ENCODE data around the gene WDR31. TPM values are rescaled to one million over a fixed set of nuclear protein-coding genes. Genes with fewer than 3 reads are reported as not detected.

The WDR31 gene
- total and polyA plus RNA-seq, 2 experiments from 2014 or later = 0.97 to 3.1 TPM

DNA sequence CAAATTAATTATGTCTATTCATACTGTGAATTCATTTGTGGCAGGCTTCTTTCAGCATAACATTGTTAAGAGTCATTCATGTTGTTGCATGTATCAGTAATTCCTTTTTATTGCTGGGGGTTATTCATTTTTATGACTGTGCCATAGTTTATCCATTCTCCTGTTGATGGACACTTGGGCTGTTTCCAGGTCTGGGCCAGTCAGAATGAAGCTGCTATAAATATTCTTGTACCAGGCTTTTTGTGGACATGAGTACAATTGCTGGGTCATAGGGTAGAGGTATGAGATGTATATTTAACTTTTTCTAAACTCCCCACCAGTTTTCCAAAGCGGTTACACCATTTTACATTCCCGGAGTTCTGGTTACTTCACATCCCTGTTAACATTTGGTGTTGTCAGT, 51.0 kb downstream of the WDR31 start:
- no peak for DNase-seq
- Histone ChIP-seq H3K27me3 (replicated peaks; ENCODE audit: insufficient read depth) (no peaks in the 10 kb centered on the region), H2AFZ (no peak overlapping the region), H3K79me2 (ENCODE audit: insufficient read depth) (no peaks in the 10 kb centered on the region; the same call in 1 of the 2 replicates), H3K4me2 (ENCODE audit: unreplicated experiment) (no peak overlapping the region), H4K20me1 (ENCODE audit: insufficient read depth) (no peaks in the 10 kb centered on the region), H3K36me3 (ENCODE audit: low read depth) (peaks cover 76% of the 10 kb centered on the region), H3K9ac (no peak overlapping the region), H3K9me2 (ENCODE audit: insufficient read depth) (no peaks in the 10 kb centered on the region), H3F3A (ENCODE audit: insufficient read depth) (peaks cover 36% of the 10 kb centered on the region), H3K27ac (no peak overlapping the region), H3K9me3 (ENCODE audit: low read depth) (no peaks in the 10 kb centered on the region), H3K4me1 (ENCODE audit: insufficient read depth) (peaks cover 16% of the 10 kb centered on the region), H3K4me3 (no peak overlapping the region)
- in situ Hi-C loops (cut with MboI) = no loop called here
- TF ChIP-seq EZH2 (IDR thresholded peaks at IDR 0.05; ENCODE audit: insufficient read depth, poor library complexity, severe bottlenecking) (no peak), EZH2phosphoT487 (IDR thresholded peaks at IDR 0.05; ENCODE audit: insufficient read depth, low read depth) (no peak)
- WGBS, 2 experiments (ENCODE audit: low coverage in 1 of 2, low lambda C conversion rate in 2 of 2, missing lambda C conversion rate in 2 of 2) = 97 to 98% methylated on average over 2 of the region's 2 CpGs

DNA sequence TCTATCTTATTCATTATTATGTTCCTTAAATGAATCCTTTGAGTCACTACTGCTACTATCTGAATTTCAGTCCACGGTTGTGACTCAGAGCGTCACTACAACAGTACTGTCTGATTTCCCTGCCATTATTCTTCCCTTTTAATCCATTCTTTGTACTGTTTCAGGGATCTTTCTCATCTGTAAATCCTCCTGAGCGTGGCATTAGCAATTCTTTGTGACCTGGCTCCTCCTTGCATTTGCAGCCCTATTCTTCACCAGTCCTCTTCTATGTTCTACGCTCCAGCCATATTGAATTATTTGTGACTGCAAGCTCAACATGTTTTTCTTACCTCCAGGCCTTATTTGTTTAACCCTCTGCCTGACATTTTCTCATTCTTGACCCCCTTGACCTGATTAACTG, 58.7 kb downstream of the WDR31 start:
- H3K36me3 ChIP-seq (ENCODE audit: low read depth) = peaks cover 74% of the 10 kb centered on the region

DNA sequence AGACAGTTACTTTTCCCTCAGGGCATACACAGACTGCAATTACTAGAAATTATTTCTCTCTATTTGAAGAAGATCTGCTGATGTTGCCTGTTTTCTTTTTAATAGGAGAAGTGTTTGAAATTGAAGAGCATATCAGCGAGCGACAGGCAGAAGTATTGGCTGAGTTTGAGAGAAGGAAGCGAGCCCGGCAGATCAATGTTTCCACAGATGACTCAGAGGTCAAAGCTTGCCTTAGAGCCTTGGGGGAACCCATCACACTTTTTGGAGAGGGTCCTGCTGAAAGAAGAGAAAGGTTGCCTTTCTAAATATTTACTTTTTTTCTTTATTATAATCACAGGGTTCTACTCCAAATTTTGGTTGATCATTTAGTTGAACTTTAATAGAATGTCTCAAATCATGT, 61.2 kb downstream of the WDR31 start:
- Histone ChIP-seq H3K4me3 (no peak overlapping the region), H2AFZ (no peak overlapping the region), H3K9ac (peak overlapping the region; percentile 1; the same call in 1 of the 2 replicates), H3K27me3 (replicated peaks; ENCODE audit: insufficient read depth) (no peaks in the 10 kb centered on the region), H3K36me3 (ENCODE audit: low read depth) (peaks cover 54% of the 10 kb centered on the region), H3K9me2 (ENCODE audit: insufficient read depth) (no peaks in the 10 kb centered on the region), H3K4me1 (ENCODE audit: insufficient read depth) (peaks cover 11% of the 10 kb centered on the region), H3F3A (ENCODE audit: insufficient read depth) (peaks cover 6% of the 10 kb centered on the region), H3K79me2 (ENCODE audit: insufficient read depth) (peaks cover 68% of the 10 kb centered on the region), H3K9me3 (ENCODE audit: low read depth) (no peaks in the 10 kb centered on the region), H3K27ac (no peak overlapping the region), H4K20me1 (ENCODE audit: insufficient read depth) (no peaks in the 10 kb centered on the region), H3K4me2 (ENCODE audit: unreplicated experiment) (no peak overlapping the region)
- in situ Hi-C loops (cut with MboI) = no loop called here
- no peak for DNase-seq
- WGBS, 2 experiments (ENCODE audit: low coverage in 1 of 2, low lambda C conversion rate in 2 of 2, missing lambda C conversion rate in 2 of 2) = 94 to 95% methylated on average over 4 of the region's 4 CpGs
- TF ChIP-seq EZH2phosphoT487 (IDR thresholded peaks at IDR 0.05; ENCODE audit: insufficient read depth, low read depth) (no peak), EZH2 (IDR thresholded peaks at IDR 0.05; ENCODE audit: insufficient read depth, poor library complexity, severe bottlenecking) (no peak)

More for the DNA sequence above, 58.7 kb downstream of the WDR31 start:
- Histone ChIP-seq H3K27me3 (replicated peaks; ENCODE audit: insufficient read depth) (no peaks in the 10 kb centered on the region), H3K27ac (no peak overlapping the region), H4K20me1 (ENCODE audit: insufficient read depth) (no peaks in the 10 kb centered on the region), H3K4me1 (ENCODE audit: insufficient read depth) (peaks cover 3% of the 10 kb centered on the region), H3K9ac (no peak overlapping the region), H3K9me2 (ENCODE audit: insufficient read depth) (no peaks in the 10 kb centered on the region), H3F3A (ENCODE audit: insufficient read depth) (no peaks in the 10 kb centered on the region), H2AFZ (no peak overlapping the region), H3K4me2 (ENCODE audit: unreplicated experiment) (no peak overlapping the region), H3K79me2 (ENCODE audit: insufficient read depth) (peaks cover 47% of the 10 kb centered on the region), H3K4me3 (no peak overlapping the region), H3K9me3 (ENCODE audit: low read depth) (no peaks in the 10 kb centered on the region)
- in situ Hi-C loops (cut with MboI) = no loop called here
- WGBS, 2 experiments (ENCODE audit: low coverage in 1 of 2, low lambda C conversion rate in 2 of 2, missing lambda C conversion rate in 2 of 2) = 97 to 99% methylated on average over 4 of the region's 4 CpGs
- TF ChIP-seq EZH2phosphoT487 (IDR thresholded peaks at IDR 0.05; ENCODE audit: insufficient read depth, low read depth) (no peak), EZH2 (IDR thresholded peaks at IDR 0.05; ENCODE audit: insufficient read depth, poor library complexity, severe bottlenecking) (no peak)
- no peak for DNase-seq

DNA sequence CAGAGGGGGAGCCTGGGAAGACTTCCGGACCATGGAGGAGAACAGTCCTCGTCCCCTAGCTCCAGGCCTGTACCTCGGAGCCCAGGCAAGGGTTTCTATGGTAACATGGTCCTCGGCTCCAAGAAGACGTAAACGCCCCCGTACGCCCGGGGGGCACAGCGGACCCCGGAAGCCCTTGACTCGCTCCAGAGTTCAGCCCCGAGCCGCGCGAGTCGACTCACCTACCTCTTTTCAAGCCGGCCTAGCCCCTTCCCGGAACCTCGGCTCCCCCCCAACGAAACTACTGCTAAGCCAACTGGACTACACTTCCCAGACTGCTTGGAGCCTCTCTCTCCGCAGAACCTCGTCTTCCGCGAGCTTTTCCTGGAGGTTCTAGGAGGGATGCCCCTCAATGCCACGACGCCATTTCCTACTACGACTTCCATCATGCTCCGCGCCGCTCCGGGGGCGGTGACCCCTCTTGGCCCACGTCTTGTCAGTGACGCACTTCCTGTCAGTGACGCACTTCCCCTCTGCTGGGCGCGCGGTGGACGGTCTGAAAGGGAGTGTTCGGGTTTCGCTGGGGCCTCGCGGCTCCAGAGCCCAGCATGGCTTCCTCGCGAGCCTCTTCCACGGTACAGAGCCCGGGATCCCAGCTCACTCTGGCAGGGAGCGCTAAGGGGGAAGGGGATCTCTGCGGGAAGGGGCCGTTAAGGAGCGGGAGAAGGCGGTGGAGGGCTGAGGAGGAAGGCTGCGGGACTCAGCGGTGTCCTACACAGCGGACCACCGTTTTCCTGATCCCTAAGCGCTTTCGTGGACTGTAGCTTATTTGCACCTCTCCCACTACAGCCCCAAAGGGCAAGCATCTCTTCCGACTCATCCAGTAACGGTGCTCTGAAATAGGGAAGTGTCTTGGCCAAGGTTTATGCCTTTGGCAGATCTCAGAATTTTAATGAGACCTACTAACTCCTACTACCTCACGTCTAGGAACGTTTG, 64.6 kb downstream of the WDR31 start, which contains the start of the genes CDC26 and PRPF4:
Gene CDC26, minus strand, starts transcription at position 416 of the 975 bp plus-strand sequence. CDS start 3,065 bp downstream, outside the sequence.
Gene PRPF4, plus strand, starts transcription at position 502 of the 975 bp plus-strand sequence. Its CDS starts 86 bp downstream, at position 588.
- Histone ChIP-seq H3K79me2 (ENCODE audit: insufficient read depth) (peaks cover 76% of the 10 kb centered on the region), H3K36me3 (ENCODE audit: low read depth) (peaks cover 51% of the 10 kb centered on the region)
- peak; percentile 99 for DNase-seq

More for the DNA sequence above, 64.6 kb downstream of the WDR31 start, which contains the start of the genes CDC26 and PRPF4:
- peaks cover 14% of the 10 kb centered on the region for H3F3A ChIP-seq (ENCODE audit: insufficient read depth)
- no peaks in the 10 kb centered on the region for H3K27me3 ChIP-seq (replicated peaks; ENCODE audit: insufficient read depth)
- H3K4me1 ChIP-seq (ENCODE audit: insufficient read depth) = peaks cover 13% of the 10 kb centered on the region
- H3K9me3 ChIP-seq (ENCODE audit: low read depth) = no peaks in the 10 kb centered on the region
- in situ Hi-C loops (cut with MboI) = no loop called here
- H4K20me1 ChIP-seq (ENCODE audit: insufficient read depth) = no peaks in the 10 kb centered on the region
- 1 to 2% methylated on average over 59 to 63 of the region's 63 CpGs for WGBS, 2 experiments (ENCODE audit: low coverage in 1 of 2, low lambda C conversion rate in 2 of 2, missing lambda C conversion rate in 2 of 2)
- peak within 1 kb of the TSS; percentile 92 for H3K27ac ChIP-seq
- TF ChIP-seq EZH2 (IDR thresholded peaks at IDR 0.05; ENCODE audit: insufficient read depth, poor library complexity, severe bottlenecking) (no peak), EZH2phosphoT487 (IDR thresholded peaks at IDR 0.05; ENCODE audit: insufficient read depth, low read depth) (no peak)
- peak within 1 kb of the TSS; percentile 92 for H3K4me3 ChIP-seq
- no peaks in the 10 kb centered on the region for H3K9me2 ChIP-seq (ENCODE audit: insufficient read depth)
- H3K4me2 ChIP-seq (ENCODE audit: unreplicated experiment) = peak within 1 kb of the TSS; percentile 100
- peak within 1 kb of the TSS; percentile 91 for H2AFZ ChIP-seq
- H3K9ac ChIP-seq = peak within 1 kb of the TSS; percentile 97
